ENCODE data around the gene CELF5.

- TF ChIP-seq CTCF (IDR thresholded peaks at IDR 0.05) (no peak), POLR2AphosphoS5 (IDR thresholded peaks at IDR 0.05) (no peak), POLR2A (IDR thresholded peaks at IDR 0.05) (no peak)
Observed at GRCh38 chr19:3275583-3276340, 51.3 kb downstream of the CELF5 start.

Measured in sigmoid colon (tissue), 4 donors.